ENCODE results near the gene FBN1. TPM values are rescaled to one million over a fixed set of nuclear protein-coding genes. Genes with fewer than 3 reads are reported as not detected.

The FBN1 gene
- total RNA-seq, 2 donors from 2014 or later = 57.1 to 84.9 TPM

GRCh38 chr15:48596841-48597240 is 48.7 kb downstream of the FBN1 start:
- DNase-seq (ENCODE audit: low spot score) = no peak
- Histone ChIP-seq H3K27ac (no peak overlapping the region), H3K4me3 (no peak overlapping the region), H3K9me3 (no peaks in the 10 kb centered on the region), H3K4me1 (peaks cover 0 to 4% of the 10 kb centered on the region in 2 donors), H3K36me3 (peaks cover 7% of the 10 kb centered on the region), H3K27me3 (no peaks in the 10 kb centered on the region)
- TF ChIP-seq CTCF (IDR thresholded peaks at IDR 0.05) = no peak

- no peaks in the 10 kb centered on the region for H3K27me3 ChIP-seq
- no peak for DNase-seq (ENCODE audit: low spot score)
- no peak overlapping the region for H3K27ac ChIP-seq
- no peaks in the 10 kb centered on the region for H3K4me1 ChIP-seq
- no peaks in the 10 kb centered on the region for H3K9me3 ChIP-seq
- peaks cover 7% of the 10 kb centered on the region for H3K36me3 ChIP-seq
- H3K4me3 ChIP-seq = no peak overlapping the region
- no peak for TF ChIP-seq CTCF (IDR thresholded peaks at IDR 0.05)
Measured at GRCh38 chr15:48596415-48596814, 49.1 kb downstream of the FBN1 start.

GRCh38 chr15:48595981-48596380 is 49.5 kb downstream of the FBN1 start:
- Histone ChIP-seq H3K27me3 (no peaks in the 10 kb centered on the region), H3K27ac (no peak overlapping the region), H3K9me3 (no peaks in the 10 kb centered on the region), H3K4me1 (no peaks in the 10 kb centered on the region), H3K4me3 (no peak overlapping the region), H3K36me3 (peaks cover 7% of the 10 kb centered on the region)
- TF ChIP-seq CTCF (IDR thresholded peaks at IDR 0.05) = no peak
- no peak for DNase-seq (ENCODE audit: low spot score)

GRCh38 chr15:48592933-48593332 is 52.6 kb downstream of the FBN1 start:
- Histone ChIP-seq H3K4me1 (no peaks in the 10 kb centered on the region), H3K9me3 (no peaks in the 10 kb centered on the region), H3K4me3 (no peak overlapping the region), H3K27me3 (no peaks in the 10 kb centered on the region), H3K27ac (peak overlapping the region in 1 of 2 donors; percentile 30), H3K36me3 (peaks cover 7% of the 10 kb centered on the region)
- no peak for DNase-seq (ENCODE audit: low spot score)
- TF ChIP-seq CTCF (IDR thresholded peaks at IDR 0.05) = no peak

- Histone ChIP-seq H3K4me3 (no peak overlapping the region), H3K4me1 (peaks cover 0 to 3% of the 10 kb centered on the region in 2 donors), H3K27ac (peak overlapping the region in 1 of 2 donors; percentile 30), H3K9me3 (no peaks in the 10 kb centered on the region), H3K27me3 (no peaks in the 10 kb centered on the region), H3K36me3 (peaks cover 7% of the 10 kb centered on the region)
- DNase-seq (ENCODE audit: low spot score) = no peak
- no peak for TF ChIP-seq CTCF (IDR thresholded peaks at IDR 0.05)
Measured at GRCh38 chr15:48592221-48592731, 53.2 kb downstream of the FBN1 start.

GRCh38 chr15:48590723-48591122 is 54.8 kb downstream of the FBN1 start:
- no peaks in the 10 kb centered on the region for H3K36me3 ChIP-seq
- TF ChIP-seq CTCF (IDR thresholded peaks at IDR 0.05) = no peak
- no peak overlapping the region for H3K4me3 ChIP-seq
- DNase-seq (ENCODE audit: low spot score) = no peak
- H3K27ac ChIP-seq = no peak overlapping the region
- peaks cover 0 to 8% of the 10 kb centered on the region in 2 donors for H3K4me1 ChIP-seq
- no peaks in the 10 kb centered on the region for H3K27me3 ChIP-seq
- H3K9me3 ChIP-seq = no peaks in the 10 kb centered on the region

Measured in right atrium auricular region (tissue), 2 donors.